Uterus (tissue), 4 donors: ENCODE measurements around the gene SH3GL3. TPM values are rescaled to one million over a fixed set of nuclear protein-coding genes. Genes with fewer than 3 reads are reported as not detected.

Source experiments
- DNase-seq, 2 donors: peaks; one replicate each; pipeline ENCODE4 v3.0.0-alpha.2; 2019 to 2020
- H3K27ac ChIP-seq, 2 donors: fragments of 200-600 bp; sonication (generic); 1 replicate in 1 of 2; 2 replicates in 1 of 2; pipeline ENCODE4 v1.5.1; 2016 to 2018
- H3K27me3 ChIP-seq, 2 donors: fragments of 200-600 bp; sonication (generic); one replicate each; pipeline ENCODE4 v1.5.1; 2018 to 2019; ENCODE audit warnings: control low read depth in 1 of 2
- H3K36me3 ChIP-seq, 2 donors: fragments of 200-600 bp; sonication (generic); one replicate each; pipeline ENCODE4 v1.5.1; 2019; ENCODE audit warnings: control low read depth in 1 of 2
- H3K4me1 ChIP-seq, 2 donors: fragments of 200-600 bp; sonication (generic); one replicate each; pipeline ENCODE4 v1.5.1; 2018 to 2019; ENCODE audit warnings: control low read depth in 1 of 2
- H3K4me3 ChIP-seq, 2 donors: fragments of 200-600 bp; sonication (generic); 1 replicate in 1 of 2; 2 replicates in 1 of 2; pipeline ENCODE4 v1.5.1; 2018 to 2019; ENCODE audit warnings: mild to moderate bottlenecking in 1 of 2
- H3K9me3 ChIP-seq, 2 donors: fragments of 200-600 bp; sonication (generic); one replicate each; pipeline ENCODE4 v1.5.1; 2019; ENCODE audit warnings: control low read depth in 1 of 2
- POLR2A ChIP-seq, 2 donors: fragments of 450-650 bp; IDR thresholded peaks; one replicate each; pipeline ENCODE4 v1.6.1; 2016; ENCODE audit warnings: antibody characterized with exemption in 2 of 2, mild to moderate bottlenecking in 1 of 2, moderate library complexity in 1 of 2
- intact Hi-C: fragments of 100-400 bp; cut with DNase I; formaldehyde crosslinking; loops from one replicate; pipeline ENCODE4 v1.15.1; 2023; ENCODE audit warnings: low total_unique reads
- total RNA-seq, 4 donors: library from RNA; depleted of rRNA in 3 of 4; stranded (reverse); fragments of >200 nt in 3 of 4; gene quantifications; one replicate each; pipeline versions ENCODE4 v1.1.0 to v1.2.4, GENCODE V29; 2014 to 2023
- TF ChIP-seq, protein P1 (sequence below), 4 experiments: fragments of 200-600 bp in 2 of 4; fragments of 450-650 bp in 2 of 4; sonication (generic) in 2 of 4; IDR thresholded peaks; one replicate each; pipeline ENCODE4 v1.5.1; 2016 to 2019; ENCODE audit warnings: antibody characterized with exemption in 4 of 4, mild to moderate bottlenecking in 2 of 4, moderate library complexity in 1 of 4
- donor health status: DM: yes; HTN: yes; CAD: no.

Gene SH3GL3
- total RNA-seq, 4 donors from 2014 or later = 1.2 to 11.8 (median 2.0) TPM; not detected in 1

DNA sequence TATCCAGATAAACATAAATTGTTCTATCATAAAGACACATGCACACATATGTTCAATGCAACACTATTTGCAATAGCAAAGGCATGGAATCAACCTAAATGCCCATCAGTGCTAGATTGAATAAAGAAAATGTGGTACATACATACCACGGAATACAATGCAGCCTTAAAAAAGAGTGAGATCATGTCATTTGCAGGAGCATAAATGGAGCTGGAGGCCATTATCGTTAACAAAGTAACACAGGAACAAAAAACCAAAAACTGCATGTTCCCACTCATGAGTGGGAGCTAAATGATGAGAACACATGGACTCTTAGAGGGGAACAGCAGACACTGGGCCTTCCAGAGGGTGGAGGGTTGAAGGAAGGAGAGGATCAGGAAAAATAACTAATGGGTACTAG, 79.2 kb downstream of the SH3GL3 start:
- Histone ChIP-seq H3K4me3 (no peak overlapping the region), H3K36me3 (no peaks in the 10 kb centered on the region), H3K27me3 (no peaks in the 10 kb centered on the region), H3K27ac (no peak overlapping the region), H3K4me1 (no peaks in the 10 kb centered on the region), H3K9me3 (peaks cover 0 to 10% of the 10 kb centered on the region in 2 donors)
- TF ChIP-seq, protein P1, sequence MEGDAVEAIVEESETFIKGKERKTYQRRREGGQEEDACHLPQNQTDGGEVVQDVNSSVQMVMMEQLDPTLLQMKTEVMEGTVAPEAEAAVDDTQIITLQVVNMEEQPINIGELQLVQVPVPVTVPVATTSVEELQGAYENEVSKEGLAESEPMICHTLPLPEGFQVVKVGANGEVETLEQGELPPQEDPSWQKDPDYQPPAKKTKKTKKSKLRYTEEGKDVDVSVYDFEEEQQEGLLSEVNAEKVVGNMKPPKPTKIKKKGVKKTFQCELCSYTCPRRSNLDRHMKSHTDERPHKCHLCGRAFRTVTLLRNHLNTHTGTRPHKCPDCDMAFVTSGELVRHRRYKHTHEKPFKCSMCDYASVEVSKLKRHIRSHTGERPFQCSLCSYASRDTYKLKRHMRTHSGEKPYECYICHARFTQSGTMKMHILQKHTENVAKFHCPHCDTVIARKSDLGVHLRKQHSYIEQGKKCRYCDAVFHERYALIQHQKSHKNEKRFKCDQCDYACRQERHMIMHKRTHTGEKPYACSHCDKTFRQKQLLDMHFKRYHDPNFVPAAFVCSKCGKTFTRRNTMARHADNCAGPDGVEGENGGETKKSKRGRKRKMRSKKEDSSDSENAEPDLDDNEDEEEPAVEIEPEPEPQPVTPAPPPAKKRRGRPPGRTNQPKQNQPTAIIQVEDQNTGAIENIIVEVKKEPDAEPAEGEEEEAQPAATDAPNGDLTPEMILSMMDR (IDR thresholded peaks at IDR 0.05) = no peak
- no peak for TF ChIP-seq POLR2A (IDR thresholded peaks at IDR 0.05)
- intact Hi-C loops = no loop called here
- DNase-seq = no peak

DNA sequence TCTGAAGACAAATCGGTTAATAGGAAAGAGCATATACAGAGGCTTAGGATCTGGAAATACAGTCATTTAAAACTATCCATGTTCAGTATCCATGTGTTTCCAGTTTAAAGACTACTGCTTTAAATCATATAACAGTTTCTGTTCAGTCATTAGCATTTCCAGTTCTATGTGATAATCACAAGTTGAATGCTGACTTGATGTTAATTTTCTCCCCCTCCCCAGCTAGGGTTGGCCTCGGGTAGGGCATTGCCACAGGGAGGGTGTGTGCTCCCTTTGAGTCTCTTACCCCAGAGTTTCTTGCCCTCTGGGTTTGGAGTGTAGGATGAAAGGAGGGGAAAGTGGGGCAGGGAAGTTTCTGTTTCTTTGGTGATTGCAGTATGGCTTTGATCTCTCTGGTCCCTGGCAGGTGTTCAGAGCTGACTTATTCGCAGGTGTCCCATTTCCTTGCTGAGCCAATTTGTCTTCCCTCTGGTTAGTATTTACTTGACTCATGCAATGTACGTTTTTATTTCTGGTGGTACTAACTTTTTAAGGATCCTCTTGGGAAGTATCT, 86.3 kb downstream of the SH3GL3 start:
- intact Hi-C loops = no loop called here
- H3K27ac ChIP-seq = no peak overlapping the region
- no peak overlapping the region for H3K4me3 ChIP-seq
- H3K4me1 ChIP-seq = no peaks in the 10 kb centered on the region
- TF ChIP-seq POLR2A (IDR thresholded peaks at IDR 0.05) = no peak
- TF ChIP-seq, protein P1 (IDR thresholded peaks at IDR 0.05) = no peak
- no peak for DNase-seq
- H3K36me3 ChIP-seq = no peaks in the 10 kb centered on the region
- H3K9me3 ChIP-seq = peaks cover 0 to 7% of the 10 kb centered on the region in 2 donors
- H3K27me3 ChIP-seq = no peaks in the 10 kb centered on the region

DNA sequence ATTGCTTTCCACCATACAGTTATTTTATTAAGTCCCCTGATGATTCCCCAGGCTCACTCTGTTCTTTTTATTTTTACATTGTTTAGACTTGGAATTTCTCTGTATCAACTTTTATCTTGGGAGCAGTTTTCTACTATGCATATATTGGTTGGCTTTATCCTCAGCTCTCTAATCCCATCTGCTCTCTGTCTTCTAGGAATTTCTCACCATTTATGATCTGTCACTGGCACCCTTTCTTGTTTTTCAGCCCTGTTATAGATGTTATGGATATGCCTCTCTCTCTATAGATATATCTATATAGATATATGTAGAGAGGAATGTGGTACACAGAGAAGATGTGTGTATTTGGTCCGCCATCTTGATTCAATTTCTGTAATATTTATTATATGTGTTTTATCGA, 90.5 kb downstream of the SH3GL3 start:
- H3K4me1 ChIP-seq = no peaks in the 10 kb centered on the region
- no peak overlapping the region for H3K4me3 ChIP-seq
- no peaks in the 10 kb centered on the region for H3K9me3 ChIP-seq
- TF ChIP-seq, protein P1 (IDR thresholded peaks at IDR 0.05) = no peak
- H3K27me3 ChIP-seq = no peaks in the 10 kb centered on the region
- intact Hi-C loops = no loop called here
- H3K36me3 ChIP-seq = no peaks in the 10 kb centered on the region
- no peak for DNase-seq
- no peak overlapping the region for H3K27ac ChIP-seq

DNA sequence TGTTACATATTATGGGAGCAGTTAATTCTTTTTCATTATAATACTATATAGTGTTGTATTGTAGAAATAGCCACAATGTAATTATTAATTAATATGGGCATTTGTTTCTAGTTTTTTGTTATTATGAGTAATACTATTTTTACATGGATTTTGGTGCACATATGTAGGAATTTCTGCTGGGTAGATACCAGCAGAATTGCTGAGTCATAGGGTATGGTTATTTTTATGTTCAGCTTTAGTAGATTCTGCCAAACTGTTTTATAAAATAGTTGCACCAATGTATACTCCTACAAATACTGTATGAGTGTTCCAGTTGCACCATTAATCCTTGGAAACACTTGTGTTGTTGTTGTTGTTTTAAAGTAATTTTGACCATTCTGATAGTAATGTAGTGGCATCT, 91.5 kb downstream of the SH3GL3 start:
- no peak for DNase-seq
- Histone ChIP-seq H3K4me3 (no peak overlapping the region), H3K9me3 (peaks cover 0 to 3% of the 10 kb centered on the region in 2 donors), H3K27me3 (no peaks in the 10 kb centered on the region), H3K36me3 (no peaks in the 10 kb centered on the region), H3K27ac (no peak overlapping the region), H3K4me1 (no peaks in the 10 kb centered on the region)
- intact Hi-C loops = no loop called here
- TF ChIP-seq, protein P1 (IDR thresholded peaks at IDR 0.05) = no peak
- TF ChIP-seq POLR2A (IDR thresholded peaks at IDR 0.05) = no peak

DNA sequence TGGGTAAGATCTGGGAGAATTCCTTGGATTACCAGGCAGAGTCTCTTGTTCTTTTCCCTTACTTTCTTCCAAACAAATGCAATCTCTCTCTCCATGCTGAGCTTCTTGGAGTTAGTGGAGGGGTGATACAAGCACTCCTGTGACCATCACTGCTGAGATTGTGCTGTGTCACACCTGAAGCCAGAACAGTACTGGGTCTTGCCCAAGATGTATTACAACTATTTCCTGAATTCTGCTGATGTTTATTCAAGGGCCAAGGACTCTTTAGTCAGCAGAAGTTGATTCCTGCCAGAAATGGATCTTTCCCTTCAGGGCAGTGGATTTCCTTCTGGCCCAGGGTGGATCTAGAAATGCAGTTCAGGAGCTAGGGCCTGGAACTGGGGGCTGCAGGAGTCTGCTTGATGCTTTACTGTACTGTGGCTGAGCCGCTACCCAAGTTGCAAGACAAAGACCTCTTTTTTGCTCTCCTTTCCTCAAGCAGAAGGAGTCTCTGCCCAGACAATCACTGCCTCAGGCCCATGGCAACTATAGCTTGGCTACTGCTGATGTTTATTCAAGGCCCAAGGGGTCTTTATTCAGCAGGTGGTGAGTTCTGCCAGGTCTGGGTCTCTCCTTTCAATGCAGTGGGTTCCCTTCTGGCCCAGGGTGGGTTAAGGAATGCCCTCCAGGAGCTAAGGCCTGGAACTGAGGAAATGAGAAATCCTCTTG, 98.8 kb downstream of the SH3GL3 start:
- no peak for TF ChIP-seq POLR2A (IDR thresholded peaks at IDR 0.05)
- TF ChIP-seq, protein P1 (IDR thresholded peaks at IDR 0.05) = no peak
- H3K27me3 ChIP-seq = no peaks in the 10 kb centered on the region
- intact Hi-C loops = no loop called here

More for the DNA sequence above, 98.8 kb downstream of the SH3GL3 start:
- DNase-seq = no peak
- Histone ChIP-seq H3K9me3 (peaks cover 0 to 3% of the 10 kb centered on the region in 2 donors), H3K36me3 (no peaks in the 10 kb centered on the region), H3K4me1 (no peaks in the 10 kb centered on the region), H3K27ac (no peak overlapping the region), H3K4me3 (no peak overlapping the region)
